ENCODE measurements around the gene CHD5. TPM values are rescaled to one million over a fixed set of nuclear protein-coding genes. Genes with fewer than 3 reads are reported as not detected.

CHD5 gene
- polyA plus RNA-seq, 1 experiment: 0.02 TPM

DNA sequence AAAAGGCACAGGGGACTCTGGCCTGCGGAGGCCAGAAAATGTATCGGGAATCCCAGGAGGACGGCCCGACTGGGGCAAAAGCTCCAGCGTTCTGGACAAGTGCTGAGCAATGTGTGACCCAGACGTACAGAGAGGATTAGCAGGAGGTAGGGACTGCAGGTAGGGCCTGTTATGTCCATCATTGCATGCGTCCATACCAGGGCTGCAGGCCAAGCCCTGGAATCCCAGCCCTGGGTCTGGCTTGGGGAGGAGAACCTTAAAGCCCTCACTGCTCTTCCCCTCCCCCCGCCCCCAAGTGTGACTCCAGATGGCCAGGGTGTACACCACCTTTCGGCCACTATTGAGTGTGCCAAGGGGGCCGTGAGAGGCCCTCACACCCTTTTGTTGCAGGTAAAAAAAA, 27.8 kb upstream of the CHD5 start:
- no peak for DNase-seq (ENCODE audit: low read depth, low spot score)
- TF ChIP-seq, protein P1, sequence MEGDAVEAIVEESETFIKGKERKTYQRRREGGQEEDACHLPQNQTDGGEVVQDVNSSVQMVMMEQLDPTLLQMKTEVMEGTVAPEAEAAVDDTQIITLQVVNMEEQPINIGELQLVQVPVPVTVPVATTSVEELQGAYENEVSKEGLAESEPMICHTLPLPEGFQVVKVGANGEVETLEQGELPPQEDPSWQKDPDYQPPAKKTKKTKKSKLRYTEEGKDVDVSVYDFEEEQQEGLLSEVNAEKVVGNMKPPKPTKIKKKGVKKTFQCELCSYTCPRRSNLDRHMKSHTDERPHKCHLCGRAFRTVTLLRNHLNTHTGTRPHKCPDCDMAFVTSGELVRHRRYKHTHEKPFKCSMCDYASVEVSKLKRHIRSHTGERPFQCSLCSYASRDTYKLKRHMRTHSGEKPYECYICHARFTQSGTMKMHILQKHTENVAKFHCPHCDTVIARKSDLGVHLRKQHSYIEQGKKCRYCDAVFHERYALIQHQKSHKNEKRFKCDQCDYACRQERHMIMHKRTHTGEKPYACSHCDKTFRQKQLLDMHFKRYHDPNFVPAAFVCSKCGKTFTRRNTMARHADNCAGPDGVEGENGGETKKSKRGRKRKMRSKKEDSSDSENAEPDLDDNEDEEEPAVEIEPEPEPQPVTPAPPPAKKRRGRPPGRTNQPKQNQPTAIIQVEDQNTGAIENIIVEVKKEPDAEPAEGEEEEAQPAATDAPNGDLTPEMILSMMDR (IDR thresholded peaks at IDR 0.05; ENCODE audit: low read depth, low read length): no peak
- Histone ChIP-seq H3K27ac (ENCODE audit: low read depth, low read length) (no peak overlapping the region), H3K9me3 (ENCODE audit: control insufficient read depth, insufficient read depth, low read length) (no peaks in the 10 kb centered on the region; the same call in 1 of the 2 replicates), H3K27me3 (ENCODE audit: control insufficient read depth, insufficient read depth, low read length) (no peaks in the 10 kb centered on the region), H3K4me3 (ENCODE audit: low read depth, low read length) (no peak overlapping the region)
- ChIA-PET POLR2A (no interaction called here), CTCF (interaction anchor here (2.4 kb wide), 1 partner anchor 38 kb away, joined by 9 read pairs; no protein-coding TSS in a partner anchor)

DNA sequence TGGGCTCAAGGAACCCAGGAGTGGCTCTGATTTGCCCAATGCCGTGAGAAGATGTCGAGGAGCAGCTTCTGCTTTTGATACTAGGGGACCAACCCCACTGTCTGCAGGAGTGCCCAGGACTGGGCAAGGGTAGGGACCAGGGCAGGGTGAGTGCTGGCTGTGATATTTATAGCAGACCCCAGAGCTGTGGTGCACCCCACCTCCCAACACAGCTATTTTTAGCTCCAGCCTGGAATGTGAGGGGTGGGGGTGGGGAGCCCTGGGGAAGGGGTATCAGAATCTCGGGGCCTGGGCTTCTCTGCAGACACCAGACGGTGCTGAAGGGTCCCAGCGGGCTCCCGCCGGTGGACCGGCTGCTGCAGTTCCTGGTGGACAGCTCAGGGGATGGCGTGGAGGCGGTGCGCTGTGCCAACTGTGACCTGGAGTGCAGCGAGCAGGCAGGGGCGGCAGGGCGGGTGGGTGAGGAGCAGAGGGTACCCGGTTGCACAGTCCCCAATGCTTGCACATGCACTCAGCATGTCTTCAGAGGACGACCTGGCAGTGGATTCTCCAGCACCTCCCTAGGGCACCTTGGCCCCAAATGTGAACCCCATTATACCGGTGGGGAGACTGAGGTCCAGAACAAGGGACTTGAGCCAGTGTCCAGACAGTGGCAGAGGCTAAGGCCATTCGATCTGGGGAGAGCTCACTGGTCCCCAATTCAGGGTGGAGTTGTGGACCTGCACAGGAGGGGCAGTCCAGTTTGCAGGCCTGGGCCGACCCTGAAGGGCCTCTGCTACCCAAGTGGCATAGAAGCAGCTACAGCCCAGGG, 27.2 kb upstream of the CHD5 start:
- H3K27ac ChIP-seq (ENCODE audit: low read depth, low read length): no peak overlapping the region
- no peaks in the 10 kb centered on the region for H3K27me3 ChIP-seq (ENCODE audit: control insufficient read depth, insufficient read depth, low read length)
- no peaks in the 10 kb centered on the region; the same call in 1 of the 2 replicates for H3K9me3 ChIP-seq (ENCODE audit: control insufficient read depth, insufficient read depth, low read length)
- ChIA-PET CTCF (interaction anchor here (0.6 to 2.4 kb wide), 3 partner anchors 8 to 690 kb away, joined by 3 to 9 read pairs (median 4); no protein-coding TSS in a partner anchor), POLR2A (interaction anchor here (0.6 to 0.7 kb wide), 2 partner anchors 56 to 259 kb away, joined by 3 read pairs; no protein-coding TSS in a partner anchor)
- DNase-seq (ENCODE audit: low read depth, low spot score): no peak
- TF ChIP-seq, protein P1 (IDR thresholded peaks at IDR 0.05; ENCODE audit: low read depth, low read length): no peak
- H3K4me3 ChIP-seq (ENCODE audit: low read depth, low read length): peak overlapping the region; percentile 58

DNA sequence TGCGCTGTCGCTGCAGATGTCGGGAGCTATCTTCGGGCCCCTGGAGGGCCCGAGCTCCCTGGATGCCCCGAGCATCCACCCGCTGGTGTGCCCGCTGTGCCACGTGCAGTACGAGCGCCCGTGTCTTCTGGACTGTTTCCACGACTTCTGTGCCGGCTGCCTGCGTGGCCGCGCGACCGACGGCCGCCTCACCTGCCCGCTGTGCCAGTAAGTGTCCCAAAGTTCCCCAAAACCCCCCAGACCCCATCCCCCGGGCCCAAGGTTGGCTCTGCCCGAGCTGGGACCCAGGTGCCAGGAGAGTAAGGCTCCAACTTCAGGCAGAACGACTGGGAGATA, 26.4 kb upstream of the CHD5 start:
- CTCF ChIA-PET: interaction anchor here (0.6 to 2.4 kb wide), 4 partner anchors 8 to 689 kb away, joined by 3 to 9 read pairs (median 4); no protein-coding TSS in a partner anchor
- Histone ChIP-seq H3K27me3 (ENCODE audit: control insufficient read depth, insufficient read depth, low read length) (no peaks in the 10 kb centered on the region), H3K27ac (ENCODE audit: low read depth, low read length) (no peak overlapping the region), H3K9me3 (ENCODE audit: control insufficient read depth, insufficient read depth, low read length) (no peaks in the 10 kb centered on the region; the same call in 1 of the 2 replicates), H3K4me3 (ENCODE audit: low read depth, low read length) (peak overlapping the region; percentile 58)
- POLR2A ChIA-PET: interaction anchor here (0.7 to 1.0 kb wide), 2 partner anchors 30 to 57 kb away, joined by 3 read pairs; partner anchors contain the start of gene ICMT
- no peak for DNase-seq (ENCODE audit: low read depth, low spot score)
- TF ChIP-seq, protein P1 (IDR thresholded peaks at IDR 0.05; ENCODE audit: low read depth, low read length): no peak

DNA sequence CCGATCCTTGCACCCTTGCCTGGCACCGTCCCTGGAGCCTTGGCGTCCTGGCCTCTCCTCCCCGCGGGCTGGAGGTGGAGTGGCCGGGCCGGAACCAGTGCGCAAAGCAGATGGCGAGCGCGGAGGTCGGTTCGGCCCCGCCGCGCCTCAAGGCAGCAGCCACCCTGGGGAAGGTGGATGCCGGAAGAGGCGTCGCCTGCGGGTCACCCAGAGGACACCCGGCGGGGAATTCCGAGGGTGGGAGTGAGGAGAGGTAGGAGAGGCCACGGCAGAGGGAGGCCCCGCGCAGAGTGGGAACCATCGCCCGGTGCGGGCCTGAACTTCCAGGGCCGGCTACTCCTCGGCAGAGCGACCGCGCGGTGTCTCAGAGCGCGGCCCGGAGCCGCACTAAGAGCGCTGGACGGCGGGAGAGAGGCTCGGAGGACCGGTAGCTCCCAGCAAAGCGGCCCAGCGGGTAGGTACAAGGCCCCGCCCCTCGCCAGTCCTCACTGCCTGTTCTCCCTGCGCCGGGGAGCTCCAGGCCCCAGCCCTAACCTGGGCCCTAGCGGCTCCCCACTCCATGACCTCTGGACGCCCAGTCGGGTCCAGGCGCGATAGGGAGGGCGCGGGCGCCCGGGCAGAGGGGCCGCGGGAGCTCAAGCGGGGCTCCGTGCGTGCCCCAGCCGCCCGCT, 25.9 kb upstream of the CHD5 start, which contains the start of gene RNF207:
RNF207 (plus strand) TSS at position 271 of the 671 bp plus-strand sequence. CDS start 417 bp downstream, outside the sequence.
- DNase-seq (ENCODE audit: low read depth, low spot score): no peak
- peak within 1 kb of the TSS; percentile 57 for H3K27ac ChIP-seq (ENCODE audit: low read depth, low read length)
- peak within 1 kb of the TSS; percentile 58 for H3K4me3 ChIP-seq (ENCODE audit: low read depth, low read length)
- POLR2A ChIA-PET: interaction anchor here (1.0 kb wide), 1 partner anchor 30 kb away, joined by 3 read pairs; the partner anchor contains the start of gene ICMT
- H3K27me3 ChIP-seq (ENCODE audit: control insufficient read depth, insufficient read depth, low read length): no peaks in the 10 kb centered on the region
- H3K9me3 ChIP-seq (ENCODE audit: control insufficient read depth, insufficient read depth, low read length): no peaks in the 10 kb centered on the region; the same call in 1 of the 2 replicates
- TF ChIP-seq, protein P1 (IDR thresholded peaks at IDR 0.05; ENCODE audit: low read depth, low read length): no peak
- CTCF ChIA-PET: interaction anchor here (0.7 to 2.4 kb wide), 6 partner anchors 9 to 154 kb away, joined by 3 to 18 read pairs (median 6); no protein-coding TSS in a partner anchor

Data from AG04450 (cell line).